GM12878 (cell line): ENCODE results near the gene GABBR2. TPM values are rescaled to one million over a fixed set of nuclear protein-coding genes. Genes with fewer than 3 reads are reported as not detected.

Source experiments
- ATAC-seq: fragments of 200-7000 bp; cut with Tn5 transposase; 3 replicates; pipeline ENCODE4 v1.9.1; 2020; ENCODE audit warnings: mild to moderate bottlenecking, moderate library complexity
- BruUV-seq: library from RNA; stranded (reverse); fragments of 400-500 nt; replicated peaks from 2 replicates; lab custom pipeline; 2021; lab: Mats Ljungman, UMichigan
- CTCF ChIA-PET: fragments of 300-600 bp; sonication (Branson Sonifier 250); formaldehyde crosslinking; extraction: SDS; loops from one replicate; lab custom pipeline; 2021; ENCODE audit warnings: inconsistent platforms; lab: Yijun Ruan, JAX
- POLR2A ChIA-PET: fragments of 350-600 bp; formaldehyde crosslinking; extraction: SDS; loops from one replicate; lab custom pipeline; 2021; ENCODE audit warnings: inconsistent platforms; lab: Charles Lee
- RAD21 ChIA-PET: fragments of 300-600 bp; sonication (Branson Sonifier 250); formaldehyde crosslinking; loops from one replicate; lab custom pipeline; 2023; ENCODE audit warnings: antibody characterized with exemption; ENCODE audit not compliant: unreplicated experiment; lab: Charles Lee
- SMC1A ChIA-PET: fragments of 300-600 bp; sonication (Branson Sonifier 250); formaldehyde crosslinking; loops from one replicate; lab custom pipeline; 2023; ENCODE audit not compliant: unreplicated experiment, uncharacterized antibody; lab: Charles Lee
- DNase-seq: peaks from one replicate; pipeline ENCODE4 v3.0.0-alpha.2; 2011; ENCODE audit warnings: low read depth, low spot score
- FAIRE-seq: peaks from 3 replicates; lab custom pipeline; 2011; peaks lifted over from hg19 to GRCh38; lab: Jason Lieb, UNC
- H2AFZ ChIP-seq: 2 replicates; pipeline ENCODE4 v1.6.0; 2011; ENCODE audit warnings: low read depth, low read length, control low read depth; ENCODE audit not compliant: control insufficient read depth
- H3K27ac ChIP-seq: 2 replicates; pipeline ENCODE4 v1.5.1; 2011; ENCODE audit warnings: control low read depth; ENCODE audit not compliant: control insufficient read depth, insufficient read depth
- H3K27me3 ChIP-seq, 2 experiments: replicated peaks in 1 of 2; 2 replicates each; pipeline versions ENCODE4 v1.6.0 to v1.6.1; 2011; ENCODE audit warnings: low read length in 1 of 2; ENCODE audit not compliant: control insufficient read depth in 2 of 2, insufficient read depth in 2 of 2
- H3K36me3 ChIP-seq, 2 experiments: 2 replicates each; pipeline ENCODE4 v1.5.1; 2011; ENCODE audit warnings: low read length in 1 of 2; ENCODE audit not compliant: control insufficient read depth in 2 of 2, insufficient read depth in 2 of 2
- H3K4me1 ChIP-seq: 2 replicates; pipeline ENCODE4 v1.6.1; 2011; ENCODE audit warnings: mild to moderate bottlenecking, low read length, moderate library complexity, mixed read lengths; ENCODE audit not compliant: control insufficient read depth, insufficient read depth
- H3K4me2 ChIP-seq: 2 replicates; pipeline ENCODE4 v1.6.0; 2011; ENCODE audit warnings: control low read depth; ENCODE audit not compliant: control insufficient read depth, insufficient read depth
- H3K4me3 ChIP-seq: fragments of 200-600 bp; sonication (generic); 2 replicates; pipeline ENCODE4 v1.5.1; 2016
- H3K79me2 ChIP-seq: 2 replicates; pipeline ENCODE4 v1.6.0; 2011; ENCODE audit warnings: low read length; ENCODE audit not compliant: control insufficient read depth, insufficient read depth
- H3K9ac ChIP-seq: 2 replicates; pipeline ENCODE4 v1.8.0; 2011; ENCODE audit warnings: low read length, control low read depth, mixed read lengths; ENCODE audit not compliant: control insufficient read depth, insufficient read depth
- H3K9me3 ChIP-seq: replicated peaks from 3 replicates; pipeline ENCODE4 v1.5.1; 2011; ENCODE audit warnings: mild to moderate bottlenecking, low read length; ENCODE audit not compliant: control insufficient read depth, insufficient read depth
- H4K20me1 ChIP-seq: 2 replicates; pipeline ENCODE4 v1.6.0; 2011; ENCODE audit not compliant: control insufficient read depth, insufficient read depth
- ATF7 ChIP-seq: fragments of 450-650 bp; IDR thresholded peaks from 2 replicates; pipeline ENCODE4 v1.6.1; 2016; ENCODE audit warnings: low read depth, mild to moderate bottlenecking
- JUNB ChIP-seq: IDR thresholded peaks from 2 replicates; pipeline ENCODE4 v1.6.1; 2016; ENCODE audit warnings: antibody characterized with exemption, mild to moderate bottlenecking
- KLF5 ChIP-seq: fragments of 450-650 bp; IDR thresholded peaks from 2 replicates; pipeline ENCODE4 v1.6.1; 2014; ENCODE audit warnings: mild to moderate bottlenecking; ENCODE audit not compliant: partially characterized antibody
- NFIC ChIP-seq: IDR thresholded peaks from 2 replicates; pipeline ENCODE4 v1.6.1; 2012; ENCODE audit warnings: low read depth, mild to moderate bottlenecking, inconsistent platforms, low read length, moderate library complexity
- RUNX3 ChIP-seq: IDR thresholded peaks from 2 replicates; pipeline ENCODE4 v1.6.1; 2012; ENCODE audit warnings: low read length, inconsistent platforms
- SMAD1 ChIP-seq: fragments of 450-650 bp; IDR thresholded peaks from 2 replicates; pipeline ENCODE4 v1.6.1; 2018; ENCODE audit warnings: mild to moderate bottlenecking, low read depth; ENCODE audit not compliant: partially characterized antibody
- SUZ12 ChIP-seq: fragments of 200-600 bp; sonication (generic); IDR thresholded peaks from one replicate; pipeline ENCODE4 v1.6.1; 2018; ENCODE audit warnings: antibody characterized with exemption, mild to moderate bottlenecking; ENCODE audit not compliant: unreplicated experiment
- ZNF687 ChIP-seq: fragments of 450-650 bp; IDR thresholded peaks from 2 replicates; pipeline ENCODE4 v1.6.1; 2017; ENCODE audit warnings: mild to moderate bottlenecking, moderate library complexity
- WGBS: methylation state at CpG from one replicate; pipeline ENCODE4 v1.1.6; 2016; ENCODE audit warnings: low lambda C conversion rate; ENCODE audit not compliant: insufficient replicate concordance, insufficient coverage; ENCODE audit errors: missing lambda C conversion rate; 5-methylcytosine and 5-hydroxymethylcytosine counted together
- in situ Hi-C: fragments of 300-500 bp; cut with MboI; formaldehyde crosslinking; loops from 9 replicates; pipeline ENCODE4 v1.14.3; 2018; ENCODE audit warnings: mixed read lengths
- intact Hi-C: fragments of 100-400 bp; cut with micrococcal nuclease; formaldehyde crosslinking; loops from one replicate; pipeline ENCODE4 v1.14.2; 2022; ENCODE audit not compliant: unreplicated experiment
- polyA plus RNA-seq, 11 experiments: library from polyadenylated mRNA; depleted of rRNA in 4 of 11; unstranded in 6 of 11; stranded (reverse) in 5 of 11; fragments of >200 nt; fragmentation: Nextera tagmentation in 4 of 11; fragmentation: Illumina TruSeq in 1 of 11; extraction: Ambion mirVana in 4 of 11; extraction: Trizol in 1 of 11; gene quantifications; 1 replicate in 1 of 11; 2 replicates in 10 of 11; pipeline versions ENCODE4 v1.2.1 to v1.2.3, GENCODE V29; 2011 to 2016; ENCODE audit warnings: inconsistent platforms in 2 of 11, missing spikeins in 2 of 11, low read depth in 1 of 11
- total RNA-seq, 4 experiments: library from RNA; depleted of rRNA in 3 of 4; stranded (reverse); fragments of >200 nt in 3 of 4; fragmentation: Illumina TruSeq in 1 of 4; extraction: Trizol in 1 of 4; gene quantifications; 2 replicates each; pipeline versions ENCODE4 v1.2.1 to v1.2.3, GENCODE V29; 2013 to 2021
- TF ChIP-seq, protein P1 (sequence below): fragments of 450-650 bp; IDR thresholded peaks from 2 replicates; pipeline ENCODE4 v1.6.1; 2018; ENCODE audit warnings: mild to moderate bottlenecking, low read depth, moderate library complexity; ENCODE audit not compliant: partially characterized antibody
- TF ChIP-seq, protein P2 (sequence below): fragments of 450-650 bp; formaldehyde crosslinking; IDR thresholded peaks from 2 replicates; pipeline ENCODE4 v1.5.0; 2022; ENCODE audit warnings: mild to moderate bottlenecking, missing genetic modification characterization
- TF ChIP-seq, protein P3 (sequence below): IDR thresholded peaks from 2 replicates; pipeline ENCODE4 v1.6.1; 2011; ENCODE audit warnings: low read depth, mild to moderate bottlenecking, low read length, moderate library complexity, borderline replicate concordance; ENCODE audit errors: extremely low read depth

The GABBR2 gene
- total and polyA plus RNA-seq, 10 of the 15 experiments (the other 5 are each of a cell fraction or from before 2014, with no cell fraction given) = 0.02 to 2.2 (median 0.06) TPM; not detected in 2

GRCh38 chr9:98740226-98740881 is 31.6 kb upstream of the GABBR2 start:
- in situ Hi-C loops = no loop called here
- H3K4me2 ChIP-seq = no peak overlapping the region
- no peak for DNase-seq
- no peaks in the 10 kb centered on the region; the same call in 1 of the 2 replicates for H4K20me1 ChIP-seq
- no peaks in the 10 kb centered on the region for H3K36me3 ChIP-seq
- ChIA-PET RAD21 (no interaction called here), POLR2A (no interaction called here), SMC1A (interaction anchor here (1.4 kb wide), 1 partner anchor 35 kb away, joined by 4 read pairs; no protein-coding TSS in a partner anchor), CTCF (no interaction called here)
- no peaks in the 10 kb centered on the region for H3K27me3 ChIP-seq
- 88% methylated on average over 8 of the region's 8 CpGs for WGBS
- H3K27ac ChIP-seq = no peak overlapping the region
- intact Hi-C loops = no loop called here
- H3K4me3 ChIP-seq = no peak overlapping the region
- ATAC-seq = no peak
- no TSS peak for BruUV-seq
- no peaks in the 10 kb centered on the region for H3K9me3 ChIP-seq
- no peak for FAIRE-seq
- no peaks in the 10 kb centered on the region for H3K79me2 ChIP-seq
- no peak overlapping the region for H3K9ac ChIP-seq
- H2AFZ ChIP-seq = no peak overlapping the region
- no peaks in the 10 kb centered on the region for H3K4me1 ChIP-seq
- TF ChIP-seq, protein P1, sequence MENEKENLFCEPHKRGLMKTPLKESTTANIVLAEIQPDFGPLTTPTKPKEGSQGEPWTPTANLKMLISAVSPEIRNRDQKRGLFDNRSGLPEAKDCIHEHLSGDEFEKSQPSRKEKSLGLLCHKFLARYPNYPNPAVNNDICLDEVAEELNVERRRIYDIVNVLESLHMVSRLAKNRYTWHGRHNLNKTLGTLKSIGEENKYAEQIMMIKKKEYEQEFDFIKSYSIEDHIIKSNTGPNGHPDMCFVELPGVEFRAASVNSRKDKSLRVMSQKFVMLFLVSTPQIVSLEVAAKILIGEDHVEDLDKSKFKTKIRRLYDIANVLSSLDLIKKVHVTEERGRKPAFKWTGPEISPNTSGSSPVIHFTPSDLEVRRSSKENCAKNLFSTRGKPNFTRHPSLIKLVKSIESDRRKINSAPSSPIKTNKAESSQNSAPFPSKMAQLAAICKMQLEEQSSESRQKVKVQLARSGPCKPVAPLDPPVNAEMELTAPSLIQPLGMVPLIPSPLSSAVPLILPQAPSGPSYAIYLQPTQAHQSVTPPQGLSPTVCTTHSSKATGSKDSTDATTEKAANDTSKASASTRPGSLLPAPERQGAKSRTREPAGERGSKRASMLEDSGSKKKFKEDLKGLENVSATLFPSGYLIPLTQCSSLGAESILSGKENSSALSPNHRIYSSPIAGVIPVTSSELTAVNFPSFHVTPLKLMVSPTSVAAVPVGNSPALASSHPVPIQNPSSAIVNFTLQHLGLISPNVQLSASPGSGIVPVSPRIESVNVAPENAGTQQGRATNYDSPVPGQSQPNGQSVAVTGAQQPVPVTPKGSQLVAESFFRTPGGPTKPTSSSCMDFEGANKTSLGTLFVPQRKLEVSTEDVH = no peak
- no peak for TF ChIP-seq SMAD1
- TF ChIP-seq JUNB = no peak
- TF ChIP-seq ZNF687 = no peak
- no peak for TF ChIP-seq ATF7
- TF ChIP-seq, protein P2, sequence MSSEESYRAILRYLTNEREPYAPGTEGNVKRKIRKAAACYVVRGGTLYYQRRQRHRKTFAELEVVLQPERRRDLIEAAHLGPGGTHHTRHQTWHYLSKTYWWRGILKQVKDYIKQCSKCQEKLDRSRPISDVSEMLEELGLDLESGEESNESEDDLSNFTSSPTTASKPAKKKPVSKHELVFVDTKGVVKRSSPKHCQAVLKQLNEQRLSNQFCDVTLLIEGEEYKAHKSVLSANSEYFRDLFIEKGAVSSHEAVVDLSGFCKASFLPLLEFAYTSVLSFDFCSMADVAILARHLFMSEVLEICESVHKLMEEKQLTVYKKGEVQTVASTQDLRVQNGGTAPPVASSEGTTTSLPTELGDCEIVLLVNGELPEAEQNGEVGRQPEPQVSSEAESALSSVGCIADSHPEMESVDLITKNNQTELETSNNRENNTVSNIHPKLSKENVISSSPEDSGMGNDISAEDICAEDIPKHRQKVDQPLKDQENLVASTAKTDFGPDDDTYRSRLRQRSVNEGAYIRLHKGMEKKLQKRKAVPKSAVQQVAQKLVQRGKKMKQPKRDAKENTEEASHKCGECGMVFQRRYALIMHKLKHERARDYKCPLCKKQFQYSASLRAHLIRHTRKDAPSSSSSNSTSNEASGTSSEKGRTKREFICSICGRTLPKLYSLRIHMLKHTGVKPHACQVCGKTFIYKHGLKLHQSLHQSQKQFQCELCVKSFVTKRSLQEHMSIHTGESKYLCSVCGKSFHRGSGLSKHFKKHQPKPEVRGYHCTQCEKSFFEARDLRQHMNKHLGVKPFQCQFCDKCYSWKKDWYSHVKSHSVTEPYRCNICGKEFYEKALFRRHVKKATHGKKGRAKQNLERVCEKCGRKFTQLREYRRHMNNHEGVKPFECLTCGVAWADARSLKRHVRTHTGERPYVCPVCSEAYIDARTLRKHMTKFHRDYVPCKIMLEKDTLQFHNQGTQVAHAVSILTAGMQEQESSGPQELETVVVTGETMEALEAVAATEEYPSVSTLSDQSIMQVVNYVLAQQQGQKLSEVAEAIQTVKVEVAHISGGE = no peak
- TF ChIP-seq RUNX3 = no peak
- TF ChIP-seq, protein P3, sequence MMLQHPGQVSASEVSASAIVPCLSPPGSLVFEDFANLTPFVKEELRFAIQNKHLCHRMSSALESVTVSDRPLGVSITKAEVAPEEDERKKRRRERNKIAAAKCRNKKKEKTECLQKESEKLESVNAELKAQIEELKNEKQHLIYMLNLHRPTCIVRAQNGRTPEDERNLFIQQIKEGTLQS = no peak
- TF ChIP-seq KLF5 = no peak
- TF ChIP-seq SUZ12 = no peak
- no peak for TF ChIP-seq NFIC
